WTC11 (cell line): ENCODE results near the gene HDLBP.

ENCODE experiments used
- CREB1 ChIP-seq: sonication (generic); formaldehyde crosslinking; IDR thresholded peaks from 2 replicates; pipeline ENCODE4 v1.8.0; 2023; ENCODE audit warnings: mild to moderate bottlenecking, missing genetic modification reagents
- ESRRA ChIP-seq: sonication (generic); formaldehyde crosslinking; IDR thresholded peaks from 2 replicates; pipeline ENCODE4 v1.8.1; 2022; ENCODE audit warnings: mild to moderate bottlenecking, missing genetic modification reagents, borderline replicate concordance
- ETV6 ChIP-seq: sonication (generic); formaldehyde crosslinking; IDR thresholded peaks from 2 replicates; pipeline ENCODE4 v1.8.1; 2022; ENCODE audit warnings: mild to moderate bottlenecking, missing genetic modification reagents
- ZNF232 ChIP-seq: sonication (generic); formaldehyde crosslinking; IDR thresholded peaks from 2 replicates; pipeline ENCODE4 v1.8.0; 2022; ENCODE audit warnings: mild to moderate bottlenecking, missing genetic modification reagents
- TF ChIP-seq, protein P1 (sequence below): fragments of 200-600 bp; IDR thresholded peaks from 2 replicates; pipeline ENCODE4 v1.8.0; 2022; ENCODE audit warnings: antibody characterized with exemption
- TF ChIP-seq, protein P2 (sequence below): sonication (generic); formaldehyde crosslinking; IDR thresholded peaks from 2 replicates; pipeline ENCODE4 v1.8.1; 2023; ENCODE audit warnings: mild to moderate bottlenecking, missing genetic modification reagents, moderate library complexity
- TF ChIP-seq, protein P3 (sequence below): sonication (generic); formaldehyde crosslinking; IDR thresholded peaks from 2 replicates; pipeline ENCODE4 v1.8.0; 2022; ENCODE audit warnings: missing genetic modification reagents

DNA sequence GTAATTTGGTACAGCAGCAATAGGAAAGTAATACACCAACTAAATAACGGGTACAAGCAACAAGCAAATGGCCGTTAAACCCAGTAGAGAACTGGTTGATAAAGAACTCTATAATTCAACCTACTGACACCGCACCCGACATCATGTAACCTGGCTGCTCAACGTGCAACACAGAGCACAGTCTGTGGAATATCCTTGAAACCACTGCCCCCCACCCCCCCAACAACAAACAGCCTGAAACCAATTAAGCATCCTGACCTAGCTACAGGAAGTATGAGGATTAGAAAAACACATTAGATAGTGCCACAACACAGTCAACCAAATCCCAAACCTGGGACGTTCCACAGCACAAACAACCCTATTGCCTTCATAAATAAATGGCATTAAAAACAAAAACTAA, 23.5 kb downstream of the HDLBP start:
- no peak for TF ChIP-seq CREB1 (CRISPR knock-in tag)
- TF ChIP-seq, protein P1, sequence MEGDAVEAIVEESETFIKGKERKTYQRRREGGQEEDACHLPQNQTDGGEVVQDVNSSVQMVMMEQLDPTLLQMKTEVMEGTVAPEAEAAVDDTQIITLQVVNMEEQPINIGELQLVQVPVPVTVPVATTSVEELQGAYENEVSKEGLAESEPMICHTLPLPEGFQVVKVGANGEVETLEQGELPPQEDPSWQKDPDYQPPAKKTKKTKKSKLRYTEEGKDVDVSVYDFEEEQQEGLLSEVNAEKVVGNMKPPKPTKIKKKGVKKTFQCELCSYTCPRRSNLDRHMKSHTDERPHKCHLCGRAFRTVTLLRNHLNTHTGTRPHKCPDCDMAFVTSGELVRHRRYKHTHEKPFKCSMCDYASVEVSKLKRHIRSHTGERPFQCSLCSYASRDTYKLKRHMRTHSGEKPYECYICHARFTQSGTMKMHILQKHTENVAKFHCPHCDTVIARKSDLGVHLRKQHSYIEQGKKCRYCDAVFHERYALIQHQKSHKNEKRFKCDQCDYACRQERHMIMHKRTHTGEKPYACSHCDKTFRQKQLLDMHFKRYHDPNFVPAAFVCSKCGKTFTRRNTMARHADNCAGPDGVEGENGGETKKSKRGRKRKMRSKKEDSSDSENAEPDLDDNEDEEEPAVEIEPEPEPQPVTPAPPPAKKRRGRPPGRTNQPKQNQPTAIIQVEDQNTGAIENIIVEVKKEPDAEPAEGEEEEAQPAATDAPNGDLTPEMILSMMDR: no peak
- no peak for TF ChIP-seq ESRRA (CRISPR knock-in tag)
- TF ChIP-seq, protein P2, sequence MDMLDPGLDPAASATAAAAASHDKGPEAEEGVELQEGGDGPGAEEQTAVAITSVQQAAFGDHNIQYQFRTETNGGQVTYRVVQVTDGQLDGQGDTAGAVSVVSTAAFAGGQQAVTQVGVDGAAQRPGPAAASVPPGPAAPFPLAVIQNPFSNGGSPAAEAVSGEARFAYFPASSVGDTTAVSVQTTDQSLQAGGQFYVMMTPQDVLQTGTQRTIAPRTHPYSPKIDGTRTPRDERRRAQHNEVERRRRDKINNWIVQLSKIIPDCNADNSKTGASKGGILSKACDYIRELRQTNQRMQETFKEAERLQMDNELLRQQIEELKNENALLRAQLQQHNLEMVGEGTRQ (CRISPR knock-in tag): no peak
- no peak for TF ChIP-seq ZNF232
- TF ChIP-seq, protein P3, sequence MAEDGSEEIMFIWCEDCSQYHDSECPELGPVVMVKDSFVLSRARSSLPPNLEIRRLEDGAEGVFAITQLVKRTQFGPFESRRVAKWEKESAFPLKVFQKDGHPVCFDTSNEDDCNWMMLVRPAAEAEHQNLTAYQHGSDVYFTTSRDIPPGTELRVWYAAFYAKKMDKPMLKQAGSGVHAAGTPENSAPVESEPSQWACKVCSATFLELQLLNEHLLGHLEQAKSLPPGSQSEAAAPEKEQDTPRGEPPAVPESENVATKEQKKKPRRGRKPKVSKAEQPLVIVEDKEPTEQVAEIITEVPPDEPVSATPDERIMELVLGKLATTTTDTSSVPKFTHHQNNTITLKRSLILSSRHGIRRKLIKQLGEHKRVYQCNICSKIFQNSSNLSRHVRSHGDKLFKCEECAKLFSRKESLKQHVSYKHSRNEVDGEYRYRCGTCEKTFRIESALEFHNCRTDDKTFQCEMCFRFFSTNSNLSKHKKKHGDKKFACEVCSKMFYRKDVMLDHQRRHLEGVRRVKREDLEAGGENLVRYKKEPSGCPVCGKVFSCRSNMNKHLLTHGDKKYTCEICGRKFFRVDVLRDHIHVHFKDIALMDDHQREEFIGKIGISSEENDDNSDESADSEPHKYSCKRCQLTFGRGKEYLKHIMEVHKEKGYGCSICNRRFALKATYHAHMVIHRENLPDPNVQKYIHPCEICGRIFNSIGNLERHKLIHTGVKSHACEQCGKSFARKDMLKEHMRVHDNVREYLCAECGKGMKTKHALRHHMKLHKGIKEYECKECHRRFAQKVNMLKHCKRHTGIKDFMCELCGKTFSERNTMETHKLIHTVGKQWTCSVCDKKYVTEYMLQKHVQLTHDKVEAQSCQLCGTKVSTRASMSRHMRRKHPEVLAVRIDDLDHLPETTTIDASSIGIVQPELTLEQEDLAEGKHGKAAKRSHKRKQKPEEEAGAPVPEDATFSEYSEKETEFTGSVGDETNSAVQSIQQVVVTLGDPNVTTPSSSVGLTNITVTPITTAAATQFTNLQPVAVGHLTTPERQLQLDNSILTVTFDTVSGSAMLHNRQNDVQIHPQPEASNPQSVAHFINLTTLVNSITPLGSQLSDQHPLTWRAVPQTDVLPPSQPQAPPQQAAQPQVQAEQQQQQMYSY (CRISPR knock-in tag): no peak
- TF ChIP-seq ETV6 (CRISPR knock-in tag): no peak
